ENCODE data around the gene HNRNPL. TPM values are rescaled to one million over a fixed set of nuclear protein-coding genes. Genes with fewer than 3 reads are reported as not detected.

The HNRNPL gene
- polyA plus RNA-seq, 1 donor from 2014 or later: 315 TPM

DNA sequence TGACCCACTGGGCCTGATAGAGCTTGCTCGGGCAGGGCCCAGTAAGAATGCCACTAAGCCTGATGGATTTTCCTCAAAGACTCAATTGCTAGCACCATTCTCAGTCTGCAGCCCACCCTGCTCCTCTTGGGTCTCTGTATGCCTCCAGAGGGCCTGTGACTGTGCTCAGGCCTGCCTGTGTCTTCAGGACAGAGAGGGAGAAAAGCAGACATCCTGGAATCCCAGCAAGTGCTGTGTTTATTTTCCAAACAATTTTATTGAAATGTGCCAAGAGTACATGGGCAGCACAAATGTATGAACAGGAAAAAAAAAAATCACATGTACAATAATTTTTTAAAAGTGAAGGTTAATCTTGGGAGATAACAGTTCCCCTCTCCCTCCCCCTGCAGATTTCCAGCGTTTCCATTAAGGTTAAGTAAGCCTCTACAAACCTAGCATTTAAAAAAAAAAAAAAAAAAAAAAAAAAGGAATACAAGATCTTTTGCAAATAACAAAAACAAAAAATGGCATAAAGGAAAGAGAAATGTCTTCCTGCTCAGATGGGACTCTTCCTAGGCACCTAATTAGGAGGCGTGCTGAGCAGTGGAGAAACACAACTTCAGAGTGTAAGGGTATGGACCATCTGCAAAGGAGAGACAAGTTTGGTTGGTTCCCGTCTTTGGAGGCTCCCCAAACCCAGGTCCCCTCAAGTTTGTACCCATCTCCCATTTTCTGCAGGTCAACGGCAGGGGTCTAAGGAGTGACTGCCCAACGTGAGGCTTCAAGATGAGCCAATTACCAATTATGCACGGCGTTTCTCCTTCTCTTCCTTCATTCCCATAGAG lies 13.4 kb downstream of the HNRNPL start:
- H3K36me3 ChIP-seq (ENCODE audit: insufficient read depth, low read length): no peaks in the 10 kb centered on the region
- H3K9me2 ChIP-seq (ENCODE audit: insufficient read depth, low read length): no peaks in the 10 kb centered on the region
- H3K27me3 ChIP-seq (ENCODE audit: insufficient read depth, low read depth, low read length): no peaks in the 10 kb centered on the region
- no peak overlapping the region for H2AFZ ChIP-seq (ENCODE audit: low read depth, low read length)
- no peak overlapping the region for H3K9ac ChIP-seq (ENCODE audit: low read length)
- no peaks in the 10 kb centered on the region for H3K9me3 ChIP-seq (ENCODE audit: low read length)
- no peak overlapping the region for H3K4me3 ChIP-seq (ENCODE audit: low read length)
- no peaks in the 10 kb centered on the region for H3F3A ChIP-seq (ENCODE audit: insufficient read depth, low read length, poor library complexity, severe bottlenecking)
- no peak overlapping the region for H3K27ac ChIP-seq (ENCODE audit: low read length)
- TF ChIP-seq TAF1 (IDR thresholded peaks at IDR 0.05; ENCODE audit: low read depth): no peak
- TF ChIP-seq EP300 (conservative IDR thresholded peaks at IDR 0.05; ENCODE audit: poor library complexity, severe bottlenecking): no peak
- TF ChIP-seq RAD21 (conservative IDR thresholded peaks at IDR 0.05): no peak
- no peak for TF ChIP-seq EZH2 (IDR thresholded peaks at IDR 0.05; ENCODE audit: borderline replicate concordance, insufficient read depth, low read length, poor library complexity, severe bottlenecking)
- no peak for TF ChIP-seq POLR2AphosphoS5 (IDR thresholded peaks at IDR 0.05)
- TF ChIP-seq SMC3 (conservative IDR thresholded peaks at IDR 0.05; ENCODE audit: poor library complexity): no peak
- TF ChIP-seq, protein P1, sequence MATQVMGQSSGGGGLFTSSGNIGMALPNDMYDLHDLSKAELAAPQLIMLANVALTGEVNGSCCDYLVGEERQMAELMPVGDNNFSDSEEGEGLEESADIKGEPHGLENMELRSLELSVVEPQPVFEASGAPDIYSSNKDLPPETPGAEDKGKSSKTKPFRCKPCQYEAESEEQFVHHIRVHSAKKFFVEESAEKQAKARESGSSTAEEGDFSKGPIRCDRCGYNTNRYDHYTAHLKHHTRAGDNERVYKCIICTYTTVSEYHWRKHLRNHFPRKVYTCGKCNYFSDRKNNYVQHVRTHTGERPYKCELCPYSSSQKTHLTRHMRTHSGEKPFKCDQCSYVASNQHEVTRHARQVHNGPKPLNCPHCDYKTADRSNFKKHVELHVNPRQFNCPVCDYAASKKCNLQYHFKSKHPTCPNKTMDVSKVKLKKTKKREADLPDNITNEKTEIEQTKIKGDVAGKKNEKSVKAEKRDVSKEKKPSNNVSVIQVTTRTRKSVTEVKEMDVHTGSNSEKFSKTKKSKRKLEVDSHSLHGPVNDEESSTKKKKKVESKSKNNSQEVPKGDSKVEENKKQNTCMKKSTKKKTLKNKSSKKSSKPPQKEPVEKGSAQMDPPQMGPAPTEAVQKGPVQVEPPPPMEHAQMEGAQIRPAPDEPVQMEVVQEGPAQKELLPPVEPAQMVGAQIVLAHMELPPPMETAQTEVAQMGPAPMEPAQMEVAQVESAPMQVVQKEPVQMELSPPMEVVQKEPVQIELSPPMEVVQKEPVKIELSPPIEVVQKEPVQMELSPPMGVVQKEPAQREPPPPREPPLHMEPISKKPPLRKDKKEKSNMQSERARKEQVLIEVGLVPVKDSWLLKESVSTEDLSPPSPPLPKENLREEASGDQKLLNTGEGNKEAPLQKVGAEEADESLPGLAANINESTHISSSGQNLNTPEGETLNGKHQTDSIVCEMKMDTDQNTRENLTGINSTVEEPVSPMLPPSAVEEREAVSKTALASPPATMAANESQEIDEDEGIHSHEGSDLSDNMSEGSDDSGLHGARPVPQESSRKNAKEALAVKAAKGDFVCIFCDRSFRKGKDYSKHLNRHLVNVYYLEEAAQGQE (IDR thresholded peaks at IDR 0.05; ENCODE audit: borderline replicate concordance): no peak
- TF ChIP-seq MXI1 (conservative IDR thresholded peaks at IDR 0.05; ENCODE audit: poor library complexity, severe bottlenecking): no peak
- TF ChIP-seq, protein P2, sequence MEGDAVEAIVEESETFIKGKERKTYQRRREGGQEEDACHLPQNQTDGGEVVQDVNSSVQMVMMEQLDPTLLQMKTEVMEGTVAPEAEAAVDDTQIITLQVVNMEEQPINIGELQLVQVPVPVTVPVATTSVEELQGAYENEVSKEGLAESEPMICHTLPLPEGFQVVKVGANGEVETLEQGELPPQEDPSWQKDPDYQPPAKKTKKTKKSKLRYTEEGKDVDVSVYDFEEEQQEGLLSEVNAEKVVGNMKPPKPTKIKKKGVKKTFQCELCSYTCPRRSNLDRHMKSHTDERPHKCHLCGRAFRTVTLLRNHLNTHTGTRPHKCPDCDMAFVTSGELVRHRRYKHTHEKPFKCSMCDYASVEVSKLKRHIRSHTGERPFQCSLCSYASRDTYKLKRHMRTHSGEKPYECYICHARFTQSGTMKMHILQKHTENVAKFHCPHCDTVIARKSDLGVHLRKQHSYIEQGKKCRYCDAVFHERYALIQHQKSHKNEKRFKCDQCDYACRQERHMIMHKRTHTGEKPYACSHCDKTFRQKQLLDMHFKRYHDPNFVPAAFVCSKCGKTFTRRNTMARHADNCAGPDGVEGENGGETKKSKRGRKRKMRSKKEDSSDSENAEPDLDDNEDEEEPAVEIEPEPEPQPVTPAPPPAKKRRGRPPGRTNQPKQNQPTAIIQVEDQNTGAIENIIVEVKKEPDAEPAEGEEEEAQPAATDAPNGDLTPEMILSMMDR (IDR thresholded peaks at IDR 0.05; ENCODE audit: poor library complexity, severe bottlenecking): no peak
- peaks cover 2% of the 10 kb centered on the region for H3K79me2 ChIP-seq (replicated peaks; ENCODE audit: insufficient read depth, low read length)
- H3K4me2 ChIP-seq (ENCODE audit: low read length): no peak overlapping the region
- H4K20me1 ChIP-seq (ENCODE audit: insufficient read depth): no peaks in the 10 kb centered on the region

DNA sequence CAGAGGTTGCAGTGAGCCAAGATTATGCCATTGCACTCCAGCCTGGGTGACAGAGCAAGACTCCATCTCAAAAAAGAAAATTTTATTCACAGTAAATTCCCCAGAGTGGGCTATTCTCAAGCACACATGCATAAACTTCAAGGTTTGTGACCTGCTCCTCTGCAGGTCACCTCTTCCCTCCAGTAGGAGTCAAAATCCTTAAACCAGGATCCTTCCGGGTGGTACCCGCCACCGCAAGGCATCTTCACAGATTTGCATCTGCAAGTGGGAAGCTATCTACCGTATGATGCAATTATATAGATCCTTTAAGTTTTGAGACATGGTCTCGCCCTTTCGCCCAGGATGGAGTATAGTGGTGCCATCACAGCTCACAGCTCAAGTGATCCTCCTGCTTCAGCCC lies 15.2 kb downstream of the HNRNPL start:
- no peaks in the 10 kb centered on the region for H3K9me2 ChIP-seq (ENCODE audit: insufficient read depth, low read length)
- H3K27me3 ChIP-seq (ENCODE audit: insufficient read depth, low read depth, low read length): no peaks in the 10 kb centered on the region
- H3K4me3 ChIP-seq (ENCODE audit: low read length): no peak overlapping the region
- no peak overlapping the region for H3K27ac ChIP-seq (ENCODE audit: low read length)
- no peak overlapping the region for H2AFZ ChIP-seq (ENCODE audit: low read depth, low read length)
- no peaks in the 10 kb centered on the region for H3K36me3 ChIP-seq (ENCODE audit: insufficient read depth, low read length)
- H4K20me1 ChIP-seq (ENCODE audit: insufficient read depth): no peaks in the 10 kb centered on the region
- H3K9ac ChIP-seq (ENCODE audit: low read length): no peak overlapping the region
- no peaks in the 10 kb centered on the region for H3K9me3 ChIP-seq (ENCODE audit: low read length)
- no peaks in the 10 kb centered on the region for H3F3A ChIP-seq (ENCODE audit: insufficient read depth, low read length, poor library complexity, severe bottlenecking)
- peaks cover 8% of the 10 kb centered on the region for H3K79me2 ChIP-seq (replicated peaks; ENCODE audit: insufficient read depth, low read length)
- no peak overlapping the region for H3K4me2 ChIP-seq (ENCODE audit: low read length)
- TF ChIP-seq EZH2 (IDR thresholded peaks at IDR 0.05; ENCODE audit: borderline replicate concordance, insufficient read depth, low read length, poor library complexity, severe bottlenecking) (no peak), POLR2AphosphoS5 (IDR thresholded peaks at IDR 0.05) (no peak), TAF1 (IDR thresholded peaks at IDR 0.05; ENCODE audit: low read depth) (no peak), RAD21 (conservative IDR thresholded peaks at IDR 0.05) (no peak), MXI1 (conservative IDR thresholded peaks at IDR 0.05; ENCODE audit: poor library complexity, severe bottlenecking) (no peak), EP300 (conservative IDR thresholded peaks at IDR 0.05; ENCODE audit: poor library complexity, severe bottlenecking) (no peak)
- TF ChIP-seq, protein P1 (IDR thresholded peaks at IDR 0.05; ENCODE audit: borderline replicate concordance): no peak
- TF ChIP-seq, protein P2 (IDR thresholded peaks at IDR 0.05; ENCODE audit: poor library complexity, severe bottlenecking): no peak

Data from neural cell (in vitro differentiated cells).